ENCODE results near the gene HYI. TPM values are rescaled to one million over a fixed set of nuclear protein-coding genes. Genes with fewer than 3 reads are reported as not detected.

HYI gene
- total and polyA plus RNA-seq, 2 experiments from 2014 or later, result 14.3 to 18.9 TPM

DNA sequence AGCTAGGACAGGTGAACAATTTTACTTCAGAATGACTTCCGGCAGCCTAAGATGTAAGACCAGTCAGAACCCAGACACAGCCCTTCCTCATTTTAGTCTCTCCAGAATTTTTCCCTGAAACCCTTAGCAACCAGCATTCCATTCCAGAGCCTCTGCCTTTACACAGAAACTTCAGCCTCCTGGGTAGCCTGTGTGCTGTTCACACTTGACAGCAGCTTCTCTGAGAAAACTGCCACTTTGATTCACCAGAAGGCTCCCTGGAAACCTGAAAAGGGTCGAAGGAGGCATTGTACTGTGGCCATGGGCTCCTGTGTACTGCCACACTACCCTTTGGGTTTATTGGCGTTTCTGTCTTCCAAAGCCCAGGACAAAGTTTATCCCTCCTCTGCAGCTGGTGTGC is 17.4 kb downstream of the HYI start:
- Histone ChIP-seq H3K4me2 (no peak overlapping the region), H4K20me1 (replicated peaks; ENCODE audit: insufficient read depth) (no peaks in the 10 kb centered on the region), H3K4me1 (ENCODE audit: insufficient read depth) (no peaks in the 10 kb centered on the region), H2AFZ (no peak overlapping the region), H3K36me3 (ENCODE audit: insufficient read depth) (no peaks in the 10 kb centered on the region), H3K4me3 (no peak overlapping the region), H3K9me2 (ENCODE audit: insufficient read depth) (no peaks in the 10 kb centered on the region), H3K27ac (ENCODE audit: low read depth) (no peak overlapping the region), H3F3A (replicated peaks; ENCODE audit: low read depth) (no peaks in the 10 kb centered on the region), H3K79me2 (replicated peaks; ENCODE audit: insufficient read depth) (no peaks in the 10 kb centered on the region), H3K27me3 (ENCODE audit: insufficient read depth) (no peaks in the 10 kb centered on the region)
- no peak overlapping the region for H3K27ac Mint-ChIP-seq
- peaks cover 7% of the 10 kb centered on the region for H3K4me1 Mint-ChIP-seq
- H3K4me3 Mint-ChIP-seq, result no peak overlapping the region
- ATAC-seq (no peak), DNase-seq (ENCODE audit: low spot score) (no peak)
- H3K9me3 Mint-ChIP-seq, result no peaks in the 10 kb centered on the region
- peaks cover 13% of the 10 kb centered on the region for H3K36me3 Mint-ChIP-seq (ENCODE audit: low read depth)
- TF ChIP-seq, protein P1, sequence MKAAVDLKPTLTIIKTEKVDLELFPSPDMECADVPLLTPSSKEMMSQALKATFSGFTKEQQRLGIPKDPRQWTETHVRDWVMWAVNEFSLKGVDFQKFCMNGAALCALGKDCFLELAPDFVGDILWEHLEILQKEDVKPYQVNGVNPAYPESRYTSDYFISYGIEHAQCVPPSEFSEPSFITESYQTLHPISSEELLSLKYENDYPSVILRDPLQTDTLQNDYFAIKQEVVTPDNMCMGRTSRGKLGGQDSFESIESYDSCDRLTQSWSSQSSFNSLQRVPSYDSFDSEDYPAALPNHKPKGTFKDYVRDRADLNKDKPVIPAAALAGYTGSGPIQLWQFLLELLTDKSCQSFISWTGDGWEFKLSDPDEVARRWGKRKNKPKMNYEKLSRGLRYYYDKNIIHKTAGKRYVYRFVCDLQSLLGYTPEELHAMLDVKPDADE (IDR thresholded peaks at IDR 0.05), result no peak
- TF ChIP-seq EZH2 (IDR thresholded peaks at IDR 0.05; ENCODE audit: low read depth, unreplicated experiment), result no peak
- TF ChIP-seq, protein P2, sequence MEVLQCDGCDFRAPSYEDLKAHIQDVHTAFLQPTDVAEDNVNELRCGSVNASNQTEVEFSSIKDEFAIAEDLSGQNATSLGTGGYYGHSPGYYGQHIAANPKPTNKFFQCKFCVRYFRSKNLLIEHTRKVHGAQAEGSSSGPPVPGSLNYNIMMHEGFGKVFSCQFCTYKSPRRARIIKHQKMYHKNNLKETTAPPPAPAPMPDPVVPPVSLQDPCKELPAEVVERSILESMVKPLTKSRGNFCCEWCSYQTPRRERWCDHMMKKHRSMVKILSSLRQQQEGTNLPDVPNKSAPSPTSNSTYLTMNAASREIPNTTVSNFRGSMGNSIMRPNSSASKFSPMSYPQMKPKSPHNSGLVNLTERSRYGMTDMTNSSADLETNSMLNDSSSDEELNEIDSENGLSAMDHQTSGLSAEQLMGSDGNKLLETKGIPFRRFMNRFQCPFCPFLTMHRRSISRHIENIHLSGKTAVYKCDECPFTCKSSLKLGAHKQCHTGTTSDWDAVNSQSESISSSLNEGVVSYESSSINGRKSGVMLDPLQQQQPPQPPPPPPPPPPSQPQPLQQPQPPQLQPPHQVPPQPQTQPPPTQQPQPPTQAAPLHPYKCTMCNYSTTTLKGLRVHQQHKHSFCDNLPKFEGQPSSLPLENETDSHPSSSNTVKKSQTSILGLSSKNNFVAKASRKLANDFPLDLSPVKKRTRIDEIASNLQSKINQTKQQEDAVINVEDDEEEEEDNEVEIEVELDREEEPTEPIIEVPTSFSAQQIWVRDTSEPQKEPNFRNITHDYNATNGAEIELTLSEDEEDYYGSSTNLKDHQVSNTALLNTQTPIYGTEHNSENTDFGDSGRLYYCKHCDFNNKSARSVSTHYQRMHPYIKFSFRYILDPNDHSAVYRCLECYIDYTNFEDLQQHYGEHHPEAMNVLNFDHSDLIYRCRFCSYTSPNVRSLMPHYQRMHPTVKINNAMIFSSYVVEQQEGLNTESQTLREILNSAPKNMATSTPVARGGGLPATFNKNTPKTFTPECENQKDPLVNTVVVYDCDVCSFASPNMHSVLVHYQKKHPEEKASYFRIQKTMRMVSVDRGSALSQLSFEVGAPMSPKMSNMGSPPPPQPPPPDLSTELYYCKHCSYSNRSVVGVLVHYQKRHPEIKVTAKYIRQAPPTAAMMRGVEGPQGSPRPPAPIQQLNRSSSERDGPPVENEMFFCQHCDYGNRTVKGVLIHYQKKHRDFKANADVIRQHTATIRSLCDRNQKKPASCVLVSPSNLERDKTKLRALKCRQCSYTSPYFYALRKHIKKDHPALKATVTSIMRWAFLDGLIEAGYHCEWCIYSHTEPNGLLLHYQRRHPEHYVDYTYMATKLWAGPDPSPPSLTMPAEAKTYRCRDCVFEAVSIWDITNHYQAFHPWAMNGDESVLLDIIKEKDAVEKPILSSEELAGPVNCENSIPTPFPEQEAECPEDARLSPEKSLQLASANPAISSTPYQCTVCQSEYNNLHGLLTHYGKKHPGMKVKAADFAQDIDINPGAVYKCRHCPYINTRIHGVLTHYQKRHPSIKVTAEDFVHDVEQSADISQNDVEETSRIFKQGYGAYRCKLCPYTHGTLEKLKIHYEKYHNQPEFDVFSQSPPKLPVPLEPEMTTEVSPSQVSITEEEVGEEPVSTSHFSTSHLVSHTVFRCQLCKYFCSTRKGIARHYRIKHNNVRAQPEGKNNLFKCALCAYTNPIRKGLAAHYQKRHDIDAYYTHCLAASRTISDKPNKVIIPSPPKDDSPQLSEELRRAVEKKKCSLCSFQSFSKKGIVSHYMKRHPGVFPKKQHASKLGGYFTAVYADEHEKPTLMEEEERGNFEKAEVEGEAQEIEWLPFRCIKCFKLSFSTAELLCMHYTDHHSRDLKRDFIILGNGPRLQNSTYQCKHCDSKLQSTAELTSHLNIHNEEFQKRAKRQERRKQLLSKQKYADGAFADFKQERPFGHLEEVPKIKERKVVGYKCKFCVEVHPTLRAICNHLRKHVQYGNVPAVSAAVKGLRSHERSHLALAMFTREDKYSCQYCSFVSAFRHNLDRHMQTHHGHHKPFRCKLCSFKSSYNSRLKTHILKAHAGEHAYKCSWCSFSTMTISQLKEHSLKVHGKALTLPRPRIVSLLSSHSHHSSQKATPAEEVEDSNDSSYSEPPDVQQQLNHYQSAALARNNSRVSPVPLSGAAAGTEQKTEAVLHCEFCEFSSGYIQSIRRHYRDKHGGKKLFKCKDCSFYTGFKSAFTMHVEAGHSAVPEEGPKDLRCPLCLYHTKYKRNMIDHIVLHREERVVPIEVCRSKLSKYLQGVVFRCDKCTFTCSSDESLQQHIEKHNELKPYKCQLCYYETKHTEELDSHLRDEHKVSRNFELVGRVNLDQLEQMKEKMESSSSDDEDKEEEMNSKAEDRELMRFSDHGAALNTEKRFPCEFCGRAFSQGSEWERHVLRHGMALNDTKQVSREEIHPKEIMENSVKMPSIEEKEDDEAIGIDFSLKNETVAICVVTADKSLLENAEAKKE (CRISPR knock-in tag; IDR thresholded peaks at IDR 0.05), result no peak
- no peak for TF ChIP-seq EZH2phosphoT487 (IDR thresholded peaks at IDR 0.05; ENCODE audit: unreplicated experiment)
- no peak for TF ChIP-seq ZNF331 (CRISPR knock-in tag; IDR thresholded peaks at IDR 0.05; ENCODE audit: low read depth)
- TF ChIP-seq POLR2AphosphoS5 (IDR thresholded peaks at IDR 0.05; ENCODE audit: low read depth), result no peak
- TF ChIP-seq ZNF114 (CRISPR knock-in tag; IDR thresholded peaks at IDR 0.05), result no peak
- TF ChIP-seq, protein P3, sequence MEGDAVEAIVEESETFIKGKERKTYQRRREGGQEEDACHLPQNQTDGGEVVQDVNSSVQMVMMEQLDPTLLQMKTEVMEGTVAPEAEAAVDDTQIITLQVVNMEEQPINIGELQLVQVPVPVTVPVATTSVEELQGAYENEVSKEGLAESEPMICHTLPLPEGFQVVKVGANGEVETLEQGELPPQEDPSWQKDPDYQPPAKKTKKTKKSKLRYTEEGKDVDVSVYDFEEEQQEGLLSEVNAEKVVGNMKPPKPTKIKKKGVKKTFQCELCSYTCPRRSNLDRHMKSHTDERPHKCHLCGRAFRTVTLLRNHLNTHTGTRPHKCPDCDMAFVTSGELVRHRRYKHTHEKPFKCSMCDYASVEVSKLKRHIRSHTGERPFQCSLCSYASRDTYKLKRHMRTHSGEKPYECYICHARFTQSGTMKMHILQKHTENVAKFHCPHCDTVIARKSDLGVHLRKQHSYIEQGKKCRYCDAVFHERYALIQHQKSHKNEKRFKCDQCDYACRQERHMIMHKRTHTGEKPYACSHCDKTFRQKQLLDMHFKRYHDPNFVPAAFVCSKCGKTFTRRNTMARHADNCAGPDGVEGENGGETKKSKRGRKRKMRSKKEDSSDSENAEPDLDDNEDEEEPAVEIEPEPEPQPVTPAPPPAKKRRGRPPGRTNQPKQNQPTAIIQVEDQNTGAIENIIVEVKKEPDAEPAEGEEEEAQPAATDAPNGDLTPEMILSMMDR (conservative IDR thresholded peaks at IDR 0.05; ENCODE audit: low read depth in 2 of 2), result no peak
- no peak for TF ChIP-seq CREB1 (CRISPR knock-in tag; IDR thresholded peaks at IDR 0.05; ENCODE audit: low read depth)
- H3K27me3 Mint-ChIP-seq (ENCODE audit: insufficient read depth, low read depth, poor library complexity), result peaks cover 2% of the 10 kb centered on the region
